HG03565 (cell line): ENCODE results near the gene MTRF1.

ENCODE experiments used
- ATAC-seq: cut with Tn5 transposase; IDR thresholded peaks from one replicate; pipeline ENCODE4 v1.9.1; 2021; ENCODE audit warnings: mild to moderate bottlenecking, moderate library complexity; ENCODE audit not compliant: unreplicated experiment

The MTRF1 gene

GRCh38 chr13:41224113-41225110, 39.0 kb downstream of the MTRF1 start:
- ATAC-seq: no peak

GRCh38 chr13:41222259-41222852, 41.0 kb downstream of the MTRF1 start:
- ATAC-seq: peak; percentile 84

- no peak for ATAC-seq
These were observed 43.0 kb downstream of the MTRF1 start for GRCh38 chr13:41220401-41220800.

GRCh38 chr13:41216160-41216559, 47.2 kb downstream of the MTRF1 start:
- no peak for ATAC-seq

- ATAC-seq: no peak
These were observed 49.5 kb downstream of the MTRF1 start for GRCh38 chr13:41213919-41214318.

GRCh38 chr13:41213316-41213715, 50.1 kb downstream of the MTRF1 start:
- ATAC-seq: no peak

GRCh38 chr13:41212881-41213280, 50.5 kb downstream of the MTRF1 start:
- ATAC-seq: no peak

GRCh38 chr13:41211062-41211461, 52.3 kb downstream of the MTRF1 start:
- ATAC-seq: no peak

- no peak for ATAC-seq
These were observed 56.9 kb downstream of the MTRF1 start for GRCh38 chr13:41206467-41206866.

- no peak for ATAC-seq
These were observed 59.6 kb downstream of the MTRF1 start for GRCh38 chr13:41203810-41204209.

GRCh38 chr13:41200126-41200525, 63.2 kb downstream of the MTRF1 start:
- no peak for ATAC-seq

GRCh38 chr13:41199526-41199925, 63.9 kb downstream of the MTRF1 start:
- ATAC-seq: peak; percentile 77

- ATAC-seq: no peak
These were observed 64.3 kb downstream of the MTRF1 start for GRCh38 chr13:41199079-41199478.

GRCh38 chr13:41196620-41197019, 66.8 kb downstream of the MTRF1 start:
- ATAC-seq: no peak

GRCh38 chr13:41196011-41196410, 67.4 kb downstream of the MTRF1 start:
- no peak for ATAC-seq

- peak; percentile 92 for ATAC-seq
These were observed 69.2 kb downstream of the MTRF1 start, which contains the start of gene KBTBD7 for GRCh38 chr13:41193919-41194824. TSS of gene KBTBD7 (minus strand) at chr13:41194569. CDS start at chr13:41194257, 312 bp downstream.

GRCh38 chr13:41193469-41193868, 69.9 kb downstream of the MTRF1 start:
- no peak for ATAC-seq

- no peak for ATAC-seq
These were observed 74.8 kb downstream of the MTRF1 start for GRCh38 chr13:41188584-41188983.

- ATAC-seq: no peak
These were observed 76.9 kb downstream of the MTRF1 start for GRCh38 chr13:41186481-41186880.

- ATAC-seq: no peak
These were observed 81.1 kb downstream of the MTRF1 start for GRCh38 chr13:41182231-41182630.
